Measurements from ENCODE around the gene ADH6. TPM values are rescaled to one million over a fixed set of nuclear protein-coding genes. Genes with fewer than 3 reads are reported as not detected.
"Not testable (repeated sequence)": the region's sequence is repeated elsewhere in the genome, so short reads cannot be mapped to it uniquely, and the experiment has no call there.

Gene ADH6
- total RNA-seq (2014; rRNA removed; shearing (Covaris generic)): not detected in 2 replicates

GRCh38 chr4:99219072-99219471 is at the start of gene ADH6:
Gene ADH6, minus strand, starts transcription at chr4:99219246. Its CDS starts 94 bp downstream, at chr4:99219152.
- H3K27me3 ChIP-seq (ENCODE audit: control insufficient read depth, insufficient read depth, low read length): no peaks in the 10 kb centered on the region
- H3K4me3 ChIP-seq (ENCODE audit: insufficient read depth, low read depth, low read length): no peak within 1 kb of the TSS
- no peak for DNase-seq
- no peaks in the 10 kb centered on the region for H3K36me3 ChIP-seq (replicated peaks; ENCODE audit: control insufficient read depth, insufficient read depth, low read length)

DNA sequence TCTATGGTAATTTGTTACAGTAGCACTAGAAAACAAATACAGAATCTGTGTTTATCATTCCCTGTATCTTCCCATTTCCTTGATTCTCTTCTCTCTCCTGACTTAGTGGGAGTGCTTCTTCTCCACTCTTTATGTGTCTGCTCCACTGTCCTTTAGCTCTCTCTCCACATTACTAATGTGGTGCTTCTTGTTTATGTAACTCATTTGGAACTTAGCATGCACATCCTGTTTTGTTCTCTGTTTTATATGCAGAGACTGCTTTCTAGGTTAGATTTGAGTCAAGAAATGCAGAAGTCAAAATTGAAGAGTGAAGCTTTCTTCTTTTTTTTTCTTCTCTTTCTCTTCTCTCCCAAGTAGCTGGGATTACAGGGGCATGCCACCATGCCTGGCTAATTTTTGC is 45.9 kb upstream of the ADH6 start:
- DNase-seq: no peak
- Histone ChIP-seq H3K27me3 (ENCODE audit: control insufficient read depth, insufficient read depth, low read length) (no peaks in the 10 kb centered on the region), H3K4me3 (ENCODE audit: insufficient read depth, low read depth, low read length) (no peak overlapping the region), H3K36me3 (replicated peaks; ENCODE audit: control insufficient read depth, insufficient read depth, low read length) (no peaks in the 10 kb centered on the region)

- H3K36me3 ChIP-seq (replicated peaks; ENCODE audit: control insufficient read depth, insufficient read depth, low read length): no peaks in the 10 kb centered on the region
- H3K27me3 ChIP-seq (ENCODE audit: control insufficient read depth, insufficient read depth, low read length): no peaks in the 10 kb centered on the region
- no peak for DNase-seq
- no peak overlapping the region for H3K4me3 ChIP-seq (ENCODE audit: insufficient read depth, low read depth, low read length)
Observed at GRCh38 chr4:99252746-99253145, 33.7 kb upstream of the ADH6 start.

- DNase-seq: no peak
- H3K4me3 ChIP-seq (ENCODE audit: insufficient read depth, low read depth, low read length): no peak overlapping the region
- no peaks in the 10 kb centered on the region for H3K27me3 ChIP-seq (ENCODE audit: control insufficient read depth, insufficient read depth, low read length)
- H3K36me3 ChIP-seq (replicated peaks; ENCODE audit: control insufficient read depth, insufficient read depth, low read length): no peaks in the 10 kb centered on the region
Observed at GRCh38 chr4:99248714-99249113, 29.7 kb upstream of the ADH6 start.

- no peak for DNase-seq
- no peaks in the 10 kb centered on the region for H3K27me3 ChIP-seq (ENCODE audit: control insufficient read depth, insufficient read depth, low read length)
- no peak overlapping the region for H3K4me3 ChIP-seq (ENCODE audit: insufficient read depth, low read depth, low read length)
Observed at GRCh38 chr4:99235955-99236354, 16.9 kb upstream of the ADH6 start.

DNA sequence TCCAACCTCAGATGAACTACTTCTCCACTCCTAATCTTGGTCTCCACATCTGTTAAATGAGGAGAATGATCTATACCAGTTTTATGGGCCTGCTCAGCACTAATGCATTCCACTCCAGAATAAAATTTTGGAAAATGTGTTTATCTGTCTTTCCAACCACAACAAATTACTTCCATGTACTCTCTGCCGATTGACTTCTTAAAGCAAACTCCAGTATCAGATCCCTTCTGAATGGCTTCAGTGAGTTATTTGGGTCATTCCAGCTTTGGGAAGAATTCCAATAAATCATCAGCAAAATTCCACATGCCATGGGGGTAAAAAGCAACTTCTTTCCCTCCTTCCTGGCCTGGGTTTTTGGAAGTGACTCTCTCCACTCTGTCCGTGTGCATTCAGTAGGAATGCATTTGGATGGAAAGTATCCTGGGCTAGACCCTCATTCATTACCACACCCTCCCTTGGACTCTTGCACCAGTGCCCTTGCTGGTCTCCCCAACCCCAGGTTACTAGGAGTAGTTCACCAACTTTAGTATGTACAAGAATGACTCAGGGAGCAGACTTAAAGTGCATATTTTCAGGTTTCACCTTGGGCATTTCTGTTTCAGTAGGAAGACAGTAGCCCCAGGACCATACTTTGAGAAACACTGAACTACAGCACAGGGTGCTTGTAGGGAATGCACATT is 15.4 kb upstream of the ADH6 start:
- Histone ChIP-seq H3K4me3 (ENCODE audit: insufficient read depth, low read depth, low read length) (no peak overlapping the region), H3K27me3 (ENCODE audit: control insufficient read depth, insufficient read depth, low read length) (no peaks in the 10 kb centered on the region), H3K36me3 (replicated peaks; ENCODE audit: control insufficient read depth, insufficient read depth, low read length) (no peaks in the 10 kb centered on the region)
- DNase-seq: no peak

More at GRCh38 chr4:99235955-99236354, 16.9 kb upstream of the ADH6 start:
- no peaks in the 10 kb centered on the region for H3K36me3 ChIP-seq (replicated peaks; ENCODE audit: control insufficient read depth, insufficient read depth, low read length)

- H3K27me3 ChIP-seq (ENCODE audit: control insufficient read depth, insufficient read depth, low read length); H3K4me3 ChIP-seq (ENCODE audit: insufficient read depth, low read depth, low read length); H3K36me3 ChIP-seq (replicated peaks; ENCODE audit: control insufficient read depth, insufficient read depth, low read length); DNase-seq: not testable (repeated sequence)
Observed at GRCh38 chr4:99233397-99233796, 14.4 kb upstream of the ADH6 start.

- not testable (repeated sequence) for H3K36me3 ChIP-seq (replicated peaks; ENCODE audit: control insufficient read depth, insufficient read depth, low read length)
Observed at GRCh38 chr4:99228706-99229105, 9.7 kb upstream of the ADH6 start.

DNA sequence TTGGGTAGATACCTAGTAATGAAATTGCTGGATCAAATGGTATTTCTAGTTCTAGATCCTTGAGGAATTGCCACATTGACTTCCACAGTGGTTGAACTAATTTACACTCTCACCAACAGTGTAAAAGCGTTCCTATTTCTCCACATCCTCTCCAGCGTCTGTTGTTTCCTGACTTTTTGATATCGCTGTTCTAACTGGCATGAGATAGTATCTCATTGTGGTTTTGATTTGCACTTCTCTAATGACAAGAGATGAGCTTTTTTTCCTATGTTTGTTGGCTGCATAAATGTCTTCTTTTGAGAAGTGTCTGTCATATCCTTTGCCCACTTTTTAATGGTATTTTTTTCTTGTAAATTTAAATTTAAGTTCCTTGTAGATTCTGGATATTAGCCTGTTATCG is 8.6 kb upstream of the ADH6 start:
- not testable (repeated sequence) for H3K36me3 ChIP-seq (replicated peaks; ENCODE audit: control insufficient read depth, insufficient read depth, low read length); DNase-seq; H3K4me3 ChIP-seq (ENCODE audit: insufficient read depth, low read depth, low read length); H3K27me3 ChIP-seq (ENCODE audit: control insufficient read depth, insufficient read depth, low read length)

More at GRCh38 chr4:99228706-99229105, 9.7 kb upstream of the ADH6 start:
- H3K4me3 ChIP-seq (ENCODE audit: insufficient read depth, low read depth, low read length); H3K27me3 ChIP-seq (ENCODE audit: control insufficient read depth, insufficient read depth, low read length); DNase-seq: not testable (repeated sequence)

DNA sequence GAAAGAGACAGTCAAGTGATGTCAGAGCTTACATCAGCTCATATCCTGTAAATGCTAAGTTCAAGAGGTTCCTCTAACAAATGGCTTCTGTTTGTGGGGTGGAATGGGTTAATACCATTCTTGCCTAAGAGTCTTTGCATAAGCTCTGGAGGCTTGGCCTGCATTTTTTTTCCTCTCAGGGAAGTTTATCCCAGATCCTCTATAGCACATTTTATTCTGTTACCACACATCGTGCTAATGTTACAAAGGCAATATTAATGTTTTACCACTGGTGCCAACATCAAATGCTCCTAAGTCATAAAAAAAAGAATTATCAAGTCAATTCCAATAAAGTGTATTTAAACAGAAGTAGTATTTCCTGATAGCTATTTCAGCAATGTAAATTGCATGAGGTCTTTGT is 2.9 kb upstream of the ADH6 start:
- Histone ChIP-seq H3K36me3 (replicated peaks; ENCODE audit: control insufficient read depth, insufficient read depth, low read length) (no peaks in the 10 kb centered on the region), H3K4me3 (ENCODE audit: insufficient read depth, low read depth, low read length) (no peak overlapping the region), H3K27me3 (ENCODE audit: control insufficient read depth, insufficient read depth, low read length) (no peaks in the 10 kb centered on the region)
- DNase-seq: no peak

GRCh38 chr4:99219479-99219878 is 433 bp upstream of the ADH6 start:
- Histone ChIP-seq H3K4me3 (ENCODE audit: insufficient read depth, low read depth, low read length) (no peak overlapping the region), H3K36me3 (replicated peaks; ENCODE audit: control insufficient read depth, insufficient read depth, low read length) (no peaks in the 10 kb centered on the region), H3K27me3 (ENCODE audit: control insufficient read depth, insufficient read depth, low read length) (no peaks in the 10 kb centered on the region)
- DNase-seq: no peak

DNA sequence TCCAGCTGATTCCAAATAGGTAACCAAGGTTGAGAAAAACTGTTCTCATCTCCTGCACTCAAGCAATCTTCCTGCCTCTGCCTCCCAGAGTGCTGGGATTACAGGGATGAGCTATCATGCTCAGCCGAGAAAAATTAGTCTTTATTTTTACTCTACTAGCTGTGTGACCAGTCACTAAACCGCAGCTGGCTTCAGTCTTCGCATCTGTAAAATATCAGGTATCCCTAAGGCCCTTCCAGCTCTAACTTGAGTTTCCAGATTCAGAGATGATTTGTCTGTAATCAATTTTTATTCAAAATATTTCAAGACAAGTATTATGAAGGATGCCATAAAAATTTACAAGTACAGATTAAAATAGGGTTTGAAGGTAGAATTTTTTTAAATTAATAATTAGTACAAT is 3.5 kb downstream of the ADH6 start:
- Histone ChIP-seq H3K36me3 (replicated peaks; ENCODE audit: control insufficient read depth, insufficient read depth, low read length) (no peaks in the 10 kb centered on the region), H3K4me3 (ENCODE audit: insufficient read depth, low read depth, low read length) (no peak overlapping the region), H3K27me3 (ENCODE audit: control insufficient read depth, insufficient read depth, low read length) (no peaks in the 10 kb centered on the region)
- DNase-seq: no peak

- no peak overlapping the region for H3K4me3 ChIP-seq (ENCODE audit: insufficient read depth, low read depth, low read length)
- no peaks in the 10 kb centered on the region for H3K27me3 ChIP-seq (ENCODE audit: control insufficient read depth, insufficient read depth, low read length)
- no peaks in the 10 kb centered on the region for H3K36me3 ChIP-seq (replicated peaks; ENCODE audit: control insufficient read depth, insufficient read depth, low read length)
- DNase-seq: no peak
Observed at GRCh38 chr4:99210789-99211188, 8.3 kb downstream of the ADH6 start.

DNA sequence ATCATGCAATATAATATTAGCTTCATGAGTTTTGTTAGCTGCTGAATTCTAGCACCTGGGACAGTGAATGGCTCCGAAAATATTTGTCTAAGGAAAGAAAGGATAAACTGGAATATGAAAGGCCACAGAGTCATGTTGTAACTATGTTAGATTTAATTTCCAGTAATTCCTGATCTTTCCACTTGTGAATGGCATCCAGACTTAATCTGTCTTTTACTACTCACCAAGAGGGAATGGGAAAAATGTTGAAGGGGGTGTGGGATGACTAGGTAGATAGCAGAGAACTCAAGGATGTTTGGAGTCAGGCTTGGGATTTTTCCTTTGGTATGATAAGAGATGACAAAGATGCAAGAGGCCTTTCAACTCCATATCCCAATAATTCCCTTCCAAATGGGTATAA is 9.4 kb downstream of the ADH6 start:
- Histone ChIP-seq H3K36me3 (replicated peaks; ENCODE audit: control insufficient read depth, insufficient read depth, low read length) (no peaks in the 10 kb centered on the region), H3K27me3 (ENCODE audit: control insufficient read depth, insufficient read depth, low read length) (no peaks in the 10 kb centered on the region), H3K4me3 (ENCODE audit: insufficient read depth, low read depth, low read length) (no peak overlapping the region)
- no peak for DNase-seq

DNA sequence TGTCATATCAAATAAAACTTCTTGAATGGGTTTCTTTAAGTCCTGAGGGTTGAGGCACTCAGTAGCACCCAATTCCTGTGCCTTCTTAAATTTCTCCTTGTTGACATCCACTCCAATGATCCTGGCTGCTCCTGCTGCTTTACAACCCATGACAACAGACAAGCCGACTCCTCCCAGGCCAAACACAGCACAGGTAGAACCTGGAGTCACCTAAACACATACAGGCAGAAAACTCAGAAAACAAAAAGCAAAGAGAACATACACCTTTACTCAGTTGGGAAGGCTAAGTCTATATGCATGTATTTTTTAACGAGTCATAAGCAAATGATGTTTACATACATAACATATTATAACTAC is 10.3 kb downstream of the ADH6 start:
- DNase-seq: peak; percentile 6
- Histone ChIP-seq H3K36me3 (replicated peaks; ENCODE audit: control insufficient read depth, insufficient read depth, low read length) (no peaks in the 10 kb centered on the region), H3K4me3 (ENCODE audit: insufficient read depth, low read depth, low read length) (no peak overlapping the region), H3K27me3 (ENCODE audit: control insufficient read depth, insufficient read depth, low read length) (no peaks in the 10 kb centered on the region)

Data from H7 (cell line).